ENCODE data around the gene RABEPK. TPM values are rescaled to one million over a fixed set of nuclear protein-coding genes. Genes with fewer than 3 reads are reported as not detected.

The RABEPK gene
- total RNA-seq, 4 donors from 2014 or later: 11.4 to 14.6 (median 13.3) TPM

GRCh38 chr9:125240649-125240999 is 40.3 kb downstream of the RABEPK start:
- peak in 1 of 2 donors; percentile 70 for DNase-seq (ENCODE audit: low spot score in 2 of 2)
- Histone ChIP-seq H3K27me3 (no peaks in the 10 kb centered on the region), H3K4me1 (peaks cover 49% of the 10 kb centered on the region), H3K27ac (peak overlapping the region; percentile 86), H3K9me3 (no peaks in the 10 kb centered on the region), H3K36me3 (peaks cover 40% of the 10 kb centered on the region), H3K4me3 (peak overlapping the region; percentile 67)
- 0% methylated on average over 13 of the region's 33 CpGs for WGBS
- TF ChIP-seq POLR2A (IDR thresholded peaks at IDR 0.05): no peak
- no peak for TF ChIP-seq EP300 (IDR thresholded peaks at IDR 0.05)
- no peak for TF ChIP-seq POLR2AphosphoS5 (IDR thresholded peaks at IDR 0.05)

- Histone ChIP-seq H3K36me3 (peaks cover 34% of the 10 kb centered on the region), H3K9me3 (no peaks in the 10 kb centered on the region), H3K4me1 (peaks cover 43% of the 10 kb centered on the region), H3K27ac (peak within 1 kb of the TSS; percentile 86), H3K27me3 (no peaks in the 10 kb centered on the region), H3K4me3 (peak within 1 kb of the TSS; percentile 67)
- under 1% methylated on average over 28 of the region's 59 CpGs for WGBS
- peak; percentile 100 for DNase-seq (ENCODE audit: low spot score in 2 of 2)
- TF ChIP-seq EP300 (IDR thresholded peaks at IDR 0.05) (no peak), POLR2AphosphoS5 (IDR thresholded peaks at IDR 0.05) (peak; percentile 74 to 93 (median 91)), CTCF (IDR thresholded peaks at IDR 0.05) (peak in 1 of 2 donors; percentile 10), POLR2A (IDR thresholded peaks at IDR 0.05) (peak; percentile 86 to 96)
These were observed 40.9 kb downstream of the RABEPK start, which contains the start of gene HSPA5 for GRCh38 chr9:125241000-125241862. HSPA5 (minus strand) TSS chr9:125241343; CDS start chr9:125241126, 217 bp downstream.

- Histone ChIP-seq H3K27ac (peak overlapping the region; percentile 83), H3K4me3 (peak overlapping the region; percentile 67), H3K4me1 (peaks cover 38% of the 10 kb centered on the region), H3K9me3 (no peaks in the 10 kb centered on the region), H3K36me3 (peaks cover 25% of the 10 kb centered on the region), H3K27me3 (no peaks in the 10 kb centered on the region)
- TF ChIP-seq EP300 (IDR thresholded peaks at IDR 0.05) (no peak), CTCF (IDR thresholded peaks at IDR 0.05) (no peak), POLR2AphosphoS5 (IDR thresholded peaks at IDR 0.05) (peak in 1 of 3 donors; percentile 1), POLR2A (IDR thresholded peaks at IDR 0.05) (no peak)
- DNase-seq (ENCODE audit: low spot score in 2 of 2): peak; percentile 74 to 81
- 25% methylated on average over 27 of the region's 27 CpGs for WGBS
These were observed 41.8 kb downstream of the RABEPK start for GRCh38 chr9:125241863-125242739.

- 93% methylated on average over 15 of the region's 15 CpGs for WGBS
- no peak for TF ChIP-seq POLR2AphosphoS5 (IDR thresholded peaks at IDR 0.05)
- no peak for TF ChIP-seq EP300 (IDR thresholded peaks at IDR 0.05)
- no peak for TF ChIP-seq POLR2A (IDR thresholded peaks at IDR 0.05)
- no peak for TF ChIP-seq CTCF (IDR thresholded peaks at IDR 0.05)
- no peak for DNase-seq (ENCODE audit: low spot score in 2 of 2)
- Histone ChIP-seq H3K36me3 (peaks cover 8% of the 10 kb centered on the region), H3K4me3 (no peak overlapping the region), H3K27me3 (no peaks in the 10 kb centered on the region), H3K4me1 (peaks cover 20% of the 10 kb centered on the region), H3K9me3 (no peaks in the 10 kb centered on the region), H3K27ac (no peak overlapping the region)
These were observed 43.5 kb downstream of the RABEPK start for GRCh38 chr9:125243792-125244260.

GRCh38 chr9:125246261-125246667 is 45.9 kb downstream of the RABEPK start:
- no peak for DNase-seq (ENCODE audit: low spot score in 2 of 2)
- 85% methylated on average over 6 of the region's 6 CpGs for WGBS
- TF ChIP-seq POLR2AphosphoS5 (IDR thresholded peaks at IDR 0.05): no peak
- TF ChIP-seq EP300 (IDR thresholded peaks at IDR 0.05): no peak
- no peak for TF ChIP-seq CTCF (IDR thresholded peaks at IDR 0.05)
- no peak for TF ChIP-seq POLR2A (IDR thresholded peaks at IDR 0.05)

More at GRCh38 chr9:125246261-125246667, 45.9 kb downstream of the RABEPK start:
- Histone ChIP-seq H3K9me3 (no peaks in the 10 kb centered on the region), H3K27me3 (no peaks in the 10 kb centered on the region), H3K36me3 (no peaks in the 10 kb centered on the region), H3K4me3 (no peak overlapping the region), H3K4me1 (peaks cover 7% of the 10 kb centered on the region), H3K27ac (no peak overlapping the region)

All from suprapubic skin (tissue), 4 donors.